SIG-M5 (cell line): ENCODE measurements around the gene AXIN1.
"Not testable (repeated sequence)": the region's sequence is repeated elsewhere in the genome, so short reads cannot be mapped to it uniquely, and the experiment has no call there.

Experiments
- DNase-seq: peaks from one replicate; lab custom pipeline; 2025; lab: John Stamatoyannopoulos, UW

The AXIN1 gene

GRCh38 chr16:354291-354881, 1.9 kb upstream of the AXIN1 start:
- DNase-seq: no peak

GRCh38 chr16:353404-354290, 1.1 kb upstream of the AXIN1 start:
- no peak for DNase-seq

GRCh38 chr16:351804-352520, 561 bp downstream of the AXIN1 start:
- no peak for DNase-seq

GRCh38 chr16:350203-350602, 2.3 kb downstream of the AXIN1 start:
- no peak for DNase-seq

GRCh38 chr16:349211-349610, 3.3 kb downstream of the AXIN1 start:
- no peak for DNase-seq

- DNase-seq: not testable (repeated sequence)
These were observed 4.0 kb downstream of the AXIN1 start for GRCh38 chr16:348495-348894.

- DNase-seq: no peak
These were observed 5.3 kb downstream of the AXIN1 start for GRCh38 chr16:347203-347602.

- no peak for DNase-seq
These were observed 5.9 kb downstream of the AXIN1 start for GRCh38 chr16:346587-346986.

GRCh38 chr16:345772-346171, 6.8 kb downstream of the AXIN1 start:
- no peak for DNase-seq

GRCh38 chr16:342455-343213, 9.9 kb downstream of the AXIN1 start:
- no peak for DNase-seq

- DNase-seq: not testable (repeated sequence)
These were observed 10.6 kb downstream of the AXIN1 start for GRCh38 chr16:341974-342336.

- DNase-seq: not testable (repeated sequence)
These were observed 11.2 kb downstream of the AXIN1 start for GRCh38 chr16:341095-341973.

- no peak for DNase-seq
These were observed 12.0 kb downstream of the AXIN1 start for GRCh38 chr16:340370-341091.

- no peak for DNase-seq
These were observed 12.8 kb downstream of the AXIN1 start for GRCh38 chr16:339680-340079.

GRCh38 chr16:337975-338575, 14.4 kb downstream of the AXIN1 start:
- DNase-seq: no peak

GRCh38 chr16:337437-337836, 15.1 kb downstream of the AXIN1 start:
- no peak for DNase-seq

- no peak for DNase-seq
These were observed 16.3 kb downstream of the AXIN1 start for GRCh38 chr16:336269-336668.

GRCh38 chr16:334861-335632, 17.5 kb downstream of the AXIN1 start:
- DNase-seq: not testable (repeated sequence)

- not testable (repeated sequence) for DNase-seq
These were observed 18.2 kb downstream of the AXIN1 start for GRCh38 chr16:334164-334832.
